Fibroblast of pulmonary artery (primary cell): ENCODE data around the gene PLEKHB1.
"Not testable (repeated sequence)": the region's sequence is repeated elsewhere in the genome, so short reads cannot be mapped to it uniquely, and the experiment has no call there.

Experiments used
- DNase-seq: peaks from one replicate; pipeline ENCODE4 v3.0.0-alpha.2; 2010; ENCODE audit warnings: low read depth
- H3K4me3 ChIP-seq: replicated peaks from 2 replicates; pipeline ENCODE4 v1.5.1; 2011; ENCODE audit warnings: low read depth, mild to moderate bottlenecking, control low read depth, low read length, moderate library complexity
- CTCF ChIP-seq: IDR thresholded peaks from 2 replicates; pipeline ENCODE4 v1.5.1; 2011; ENCODE audit warnings: mild to moderate bottlenecking, control low read depth, low read length, inconsistent platforms; ENCODE audit errors: missing control alignments

PLEKHB1 gene

GRCh38 chr11:73670808-73671207 is 24.4 kb downstream of the PLEKHB1 start:
- no peak for DNase-seq
- TF ChIP-seq CTCF = no peak
- no peak overlapping the region for H3K4me3 ChIP-seq

GRCh38 chr11:73671701-73672100 is 25.3 kb downstream of the PLEKHB1 start:
- DNase-seq = no peak
- H3K4me3 ChIP-seq = no peak overlapping the region
- no peak for TF ChIP-seq CTCF

GRCh38 chr11:73676552-73676951 is 30.2 kb downstream of the PLEKHB1 start:
- not testable (repeated sequence) for H3K4me3 ChIP-seq, DNase-seq

- no peak for DNase-seq
- TF ChIP-seq CTCF = no peak
- H3K4me3 ChIP-seq = no peak overlapping the region
Measured at GRCh38 chr11:73680687-73681086, 34.3 kb downstream of the PLEKHB1 start.

GRCh38 chr11:73693899-73694525 is 47.6 kb downstream of the PLEKHB1 start:
- H3K4me3 ChIP-seq = no peak overlapping the region
- no peak for TF ChIP-seq CTCF
- no peak for DNase-seq

- H3K4me3 ChIP-seq = no peak overlapping the region
- no peak for TF ChIP-seq CTCF
- DNase-seq = no peak
Measured at GRCh38 chr11:73705053-73705452, 58.7 kb downstream of the PLEKHB1 start.

GRCh38 chr11:73710964-73711363 is 64.6 kb downstream of the PLEKHB1 start:
- TF ChIP-seq CTCF = no peak
- no peak overlapping the region for H3K4me3 ChIP-seq
- no peak for DNase-seq
